Naive B cell (primary cell): ENCODE results near the gene RAB3GAP1. TPM values are rescaled to one million over a fixed set of nuclear protein-coding genes. Genes with fewer than 3 reads are reported as not detected.
"Not testable (repeated sequence)": the region's sequence is repeated elsewhere in the genome, so short reads cannot be mapped to it uniquely, and the experiment has no call there.

Experiments used
- ATAC-seq, 2 donors: fragments of 150-1000 bp; cut with Tn5 transposase; 2 replicates each; pipeline ENCODE4 v1.10.0; 2021; ENCODE audit warnings: low read depth in 2 of 2, mild to moderate bottlenecking in 2 of 2, moderate library complexity in 2 of 2
- DNase-seq: peaks from one replicate; pipeline ENCODE4 v3.0.0; 2022
- H3K27ac Mint-ChIP-seq, 6 donors: one replicate each; pipeline ENCODE4 v1.8.0; 2020 to 2022; ENCODE audit warnings: mild to moderate bottlenecking in 6 of 6, mixed read lengths in 6 of 6, moderate library complexity in 5 of 6, inconsistent platforms in 2 of 6
- H3K27me3 Mint-ChIP-seq, 3 donors: one replicate each; pipeline ENCODE4 v1.8.0; 2021 to 2022; ENCODE audit warnings: mixed read lengths in 3 of 3, mild to moderate bottlenecking in 1 of 3
- H3K36me3 Mint-ChIP-seq, 2 donors: one replicate each; pipeline ENCODE4 v1.8.0; 2020 to 2022; ENCODE audit warnings: mixed read lengths in 2 of 2, inconsistent platforms in 1 of 2, mild to moderate bottlenecking in 1 of 2
- H3K4me1 Mint-ChIP-seq, 3 donors: one replicate each; pipeline ENCODE4 v1.8.0; 2020 to 2022; ENCODE audit warnings: mixed read lengths in 3 of 3, inconsistent platforms in 1 of 3, mild to moderate bottlenecking in 1 of 3, moderate library complexity in 1 of 3
- H3K4me3 Mint-ChIP-seq, 8 donors: one replicate each; pipeline ENCODE4 v1.8.0; 2020 to 2022; ENCODE audit warnings: mild to moderate bottlenecking in 8 of 8, mixed read lengths in 8 of 8, moderate library complexity in 8 of 8, inconsistent platforms in 2 of 8
- H3K9me3 Mint-ChIP-seq, 7 donors: one replicate each; pipeline ENCODE4 v1.8.0; 2020 to 2022; ENCODE audit warnings: mixed read lengths in 7 of 7, mild to moderate bottlenecking in 5 of 7, inconsistent platforms in 2 of 7, moderate library complexity in 1 of 7
- polyA plus RNA-seq, 6 donors: library from polyadenylated mRNA; unstranded; fragments of 300-500 nt; fragmentation: Illumina TruSeq; gene quantifications; one replicate each; pipeline ENCODE4 v1.2.3, GENCODE V29; 2021; ENCODE audit warnings: low read depth in 6 of 6

The RAB3GAP1 gene
- polyA plus RNA-seq, 6 donors from 2014 or later, result 6.2 to 26.7 (median 22.5) TPM

DNA sequence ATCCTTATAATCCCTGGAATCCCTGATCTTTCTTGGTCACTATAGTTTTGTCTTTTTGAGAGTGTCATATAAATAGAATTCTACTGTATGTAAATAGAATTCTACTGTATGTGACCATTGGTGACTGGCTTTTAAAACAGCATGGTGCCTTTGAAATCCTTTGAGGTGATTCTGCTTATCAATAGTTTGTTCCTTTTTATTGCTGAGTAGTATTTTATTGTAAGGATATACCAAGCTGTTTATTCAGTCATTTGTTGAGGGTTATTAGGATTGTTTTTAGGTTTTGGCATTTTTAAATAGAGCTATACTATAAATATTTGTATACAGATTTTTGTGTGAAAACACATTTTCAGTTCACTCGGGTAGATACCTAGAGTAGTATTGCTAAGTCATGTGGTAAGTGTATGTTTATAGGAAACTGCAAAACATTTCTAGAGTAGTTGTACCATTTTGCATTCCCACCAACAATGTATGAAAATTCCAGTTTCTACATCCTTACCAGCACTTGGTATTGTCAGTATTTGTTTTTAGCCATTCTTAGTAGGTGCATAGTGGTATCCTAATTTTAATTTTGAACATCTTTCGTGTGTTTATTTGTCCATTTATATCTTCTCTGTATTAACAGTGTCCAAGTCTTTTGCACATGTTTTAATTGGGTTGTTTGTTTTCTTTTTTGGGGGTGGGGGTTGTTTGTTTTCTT is 45.6 kb downstream of the RAB3GAP1 start:
- H3K4me1 Mint-ChIP-seq, result peaks cover 5 to 6% (median 5%) of the 10 kb centered on the region in 3 donors
- no peaks in the 10 kb centered on the region for H3K27me3 Mint-ChIP-seq
- H3K27ac Mint-ChIP-seq, result peak overlapping the region in 2 of 6 donors; percentile 8 to 12
- no peak overlapping the region for H3K4me3 Mint-ChIP-seq
- no peak for ATAC-seq
- no peaks in the 10 kb centered on the region for H3K9me3 Mint-ChIP-seq
- DNase-seq, result no peak
- H3K36me3 Mint-ChIP-seq, result peaks cover 29 to 41% of the 10 kb centered on the region in 2 donors

DNA sequence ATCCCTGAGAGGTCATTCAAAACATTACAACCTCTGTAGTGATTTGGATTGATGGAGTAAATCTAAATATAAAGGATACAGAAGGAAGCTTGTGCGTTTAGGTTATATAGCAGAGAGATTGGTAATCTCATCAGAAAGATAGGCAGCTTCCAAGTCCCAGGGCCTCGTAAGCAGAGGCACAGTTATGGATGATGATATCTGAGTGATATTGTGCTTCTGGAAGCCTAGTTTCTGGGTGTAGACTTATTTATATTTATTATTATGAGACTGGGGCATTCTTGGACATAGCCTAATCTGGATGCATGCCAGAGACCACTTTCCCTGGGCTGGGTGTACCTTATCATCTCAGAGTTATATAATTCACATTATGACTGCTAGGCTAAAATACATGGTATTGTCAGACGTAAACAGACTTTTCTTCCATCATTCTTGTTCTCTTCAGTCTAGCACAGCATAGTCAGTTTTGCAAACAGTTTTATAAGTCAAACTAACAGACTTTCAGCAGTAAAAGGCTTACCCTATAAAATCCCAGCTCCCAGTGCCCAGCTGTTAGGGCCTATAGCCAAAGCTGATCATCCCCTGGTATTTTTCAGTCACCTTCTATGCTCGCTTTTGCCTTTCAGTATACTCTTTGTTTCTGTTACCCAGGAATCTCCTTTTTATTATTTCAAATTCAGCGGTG is 47.9 kb downstream of the RAB3GAP1 start:
- DNase-seq (no peak), ATAC-seq (no peak)
- H3K9me3 Mint-ChIP-seq, result peaks cover 0 to 8% (median 6%) of the 10 kb centered on the region in 7 donors
- H3K27me3 Mint-ChIP-seq, result no peaks in the 10 kb centered on the region
- H3K4me1 Mint-ChIP-seq, result peaks cover 5 to 6% (median 5%) of the 10 kb centered on the region in 3 donors
- H3K4me3 Mint-ChIP-seq, result no peak overlapping the region
- H3K36me3 Mint-ChIP-seq, result peaks cover 16 to 37% of the 10 kb centered on the region in 2 donors
- peak overlapping the region in 1 of 6 donors; percentile 50 for H3K27ac Mint-ChIP-seq

DNA sequence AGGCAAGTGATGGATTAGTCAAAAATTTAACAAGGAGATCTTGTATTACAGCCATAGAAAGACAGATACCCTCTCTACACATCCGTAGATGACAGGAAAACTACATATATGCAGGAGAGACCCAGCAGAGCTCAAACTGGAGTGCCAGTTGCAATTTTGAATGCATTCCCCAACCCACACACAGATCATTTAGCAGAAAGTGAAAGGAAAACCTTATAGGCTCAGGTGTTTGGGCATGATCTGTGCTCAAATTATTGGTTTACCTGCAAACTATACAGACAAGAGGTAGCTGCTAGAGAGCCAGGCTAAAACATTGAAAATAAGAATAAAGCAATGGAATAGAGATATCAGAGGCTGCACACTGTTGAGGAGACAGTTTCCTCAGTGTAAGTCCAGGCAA is 51.8 kb downstream of the RAB3GAP1 start:
- ATAC-seq (no peak), DNase-seq (no peak)
- Mint-ChIP-seq H3K36me3 (peaks cover 16 to 25% of the 10 kb centered on the region in 2 donors), H3K27me3 (no peaks in the 10 kb centered on the region), H3K4me3 (peak overlapping the region in 1 of 8 donors; percentile 12), H3K27ac (peak overlapping the region in 4 of 6 donors; percentile 18 to 72 (median 41)), H3K9me3 (peaks cover 0 to 16% (median 11%) of the 10 kb centered on the region in 7 donors), H3K4me1 (peaks cover 7 to 12% (median 8%) of the 10 kb centered on the region in 3 donors)

DNA sequence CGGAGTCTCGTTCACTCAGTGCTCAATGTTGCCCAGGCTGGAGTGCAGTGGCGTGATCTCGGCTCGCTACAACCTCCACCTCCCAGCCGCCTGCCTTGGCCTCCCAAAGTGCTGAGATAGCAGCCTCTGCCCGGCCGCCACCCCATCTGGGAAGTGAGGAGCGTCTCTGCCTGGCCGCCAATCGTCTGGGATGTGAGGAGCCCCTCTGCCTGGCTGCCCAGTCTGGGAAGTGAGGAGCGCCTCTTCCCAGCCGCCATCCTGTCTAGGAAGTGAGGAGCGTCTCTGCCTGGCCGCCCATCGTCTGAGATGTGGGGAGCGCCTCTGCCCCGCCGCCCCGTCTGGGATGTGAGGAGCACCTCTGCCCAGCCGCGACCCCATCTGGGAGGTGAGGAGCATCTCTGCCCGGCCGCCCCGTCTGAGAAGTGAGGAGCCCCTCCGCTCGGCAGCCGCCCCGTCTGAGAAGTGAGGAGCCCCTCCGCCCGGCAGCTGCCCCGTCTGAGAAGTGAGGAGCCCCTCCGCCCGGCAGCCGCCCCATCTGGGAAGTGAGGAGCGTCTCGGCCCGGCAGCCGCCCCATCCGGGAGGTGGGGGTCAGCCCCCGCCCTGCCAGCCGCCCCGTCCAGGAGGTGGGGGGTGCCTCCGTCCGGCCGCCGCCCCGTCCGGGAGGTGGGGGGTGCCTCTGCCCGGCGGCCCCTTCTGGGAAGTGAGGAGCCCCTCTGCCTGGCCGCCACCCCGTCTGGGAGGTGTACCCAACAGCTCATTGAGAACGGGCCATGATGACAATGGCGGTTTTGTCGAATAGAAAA is 53.6 kb downstream of the RAB3GAP1 start:
- H3K36me3 Mint-ChIP-seq, result peaks cover 21 to 23% of the 10 kb centered on the region in 2 donors
- DNase-seq, H3K4me3 Mint-ChIP-seq, ATAC-seq, H3K27me3 Mint-ChIP-seq, H3K27ac Mint-ChIP-seq: not testable (repeated sequence)
- H3K9me3 Mint-ChIP-seq, result peaks cover 0 to 16% (median 11%) of the 10 kb centered on the region in 7 donors
- peaks cover 4 to 11% (median 9%) of the 10 kb centered on the region in 3 donors for H3K4me1 Mint-ChIP-seq

DNA sequence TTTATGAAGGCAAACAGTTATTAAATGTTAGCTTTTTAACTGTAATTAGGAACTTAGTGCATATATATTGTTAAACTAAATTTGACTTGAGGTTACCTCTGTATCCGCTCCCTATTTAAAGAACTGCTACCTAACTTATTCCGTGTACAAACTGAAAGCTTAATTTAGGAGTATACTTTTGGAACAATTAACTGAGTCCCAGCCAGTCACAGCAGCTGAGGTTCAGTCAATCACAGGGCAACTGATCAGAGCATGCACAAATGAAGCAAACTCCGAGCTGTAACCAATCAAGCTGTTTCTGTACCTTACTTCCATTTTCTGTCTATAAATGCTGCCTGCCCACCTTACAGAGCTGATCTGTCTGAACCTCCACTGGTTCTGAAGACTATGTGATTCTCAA is 61.2 kb downstream of the RAB3GAP1 start:
- DNase-seq (no peak), ATAC-seq (no peak)
- no peak overlapping the region for H3K4me3 Mint-ChIP-seq
- H3K27ac Mint-ChIP-seq, result peak overlapping the region in 1 of 6 donors; percentile 57
- H3K9me3 Mint-ChIP-seq, result peaks cover 7 to 13% (median 10%) of the 10 kb centered on the region in 7 donors
- no peaks in the 10 kb centered on the region for H3K27me3 Mint-ChIP-seq
- peaks cover 14 to 16% of the 10 kb centered on the region in 2 donors for H3K36me3 Mint-ChIP-seq
- peaks cover 7 to 10% (median 9%) of the 10 kb centered on the region in 3 donors for H3K4me1 Mint-ChIP-seq

DNA sequence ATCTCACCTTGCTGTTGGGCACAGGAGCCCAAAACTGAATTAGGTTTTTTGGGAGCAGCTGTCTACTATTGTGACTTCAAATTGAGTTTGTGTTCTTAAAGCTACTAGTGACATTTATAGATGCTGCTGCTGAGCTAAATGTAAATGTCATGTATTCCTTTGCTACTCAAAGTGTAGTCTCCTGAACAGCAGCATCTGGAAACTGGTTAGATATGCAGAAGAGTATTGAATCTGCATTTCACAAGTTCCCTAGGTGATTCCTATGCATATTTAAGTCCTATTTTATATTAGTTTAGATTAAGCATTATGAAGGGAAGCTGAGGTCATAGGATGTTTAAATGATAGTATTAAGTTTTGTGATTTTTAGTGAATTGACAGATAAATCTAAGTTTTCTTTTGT is 67.5 kb downstream of the RAB3GAP1 start:
- ATAC-seq (no peak), DNase-seq (no peak)
- Mint-ChIP-seq H3K27ac (peak overlapping the region in 3 of 6 donors; percentile 7 to 92 (median 65)), H3K27me3 (no peaks in the 10 kb centered on the region), H3K4me1 (peaks cover 0 to 8% (median 4%) of the 10 kb centered on the region in 3 donors), H3K9me3 (peaks cover 8 to 20% (median 10%) of the 10 kb centered on the region in 7 donors), H3K36me3 (peaks cover 12 to 27% of the 10 kb centered on the region in 2 donors), H3K4me3 (no peak overlapping the region)

DNA sequence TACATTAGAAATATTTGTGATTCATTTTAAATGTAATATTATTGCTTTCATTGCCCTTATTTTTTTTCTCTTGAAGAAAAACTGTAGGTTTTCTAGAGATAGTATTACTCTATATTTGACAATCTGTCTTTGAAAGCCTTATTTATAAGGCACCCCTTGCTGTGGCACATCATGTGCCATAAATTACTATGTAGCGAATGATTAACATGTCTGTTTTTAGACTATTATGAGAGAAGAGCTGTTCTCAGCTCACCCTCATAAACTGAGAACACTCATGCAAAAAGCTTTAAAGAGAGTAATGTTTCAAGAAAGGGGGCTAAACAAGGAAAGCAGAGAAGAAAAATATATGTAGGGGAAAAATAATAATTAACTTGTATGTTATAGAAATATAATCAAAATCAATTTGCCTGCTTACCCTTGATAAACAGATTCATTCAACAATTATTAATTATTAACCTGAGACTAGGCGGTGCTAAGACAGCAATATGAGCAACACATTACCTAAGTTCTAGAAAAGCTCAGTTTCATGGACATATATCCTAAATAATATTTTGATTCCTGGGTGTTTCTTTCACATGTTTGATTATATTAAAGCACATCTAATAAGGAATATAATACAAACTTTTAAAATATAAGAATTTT is 69.0 kb downstream of the RAB3GAP1 start:
- no peak overlapping the region for H3K27ac Mint-ChIP-seq
- H3K36me3 Mint-ChIP-seq, result peaks cover 14 to 27% of the 10 kb centered on the region in 2 donors

DNA sequence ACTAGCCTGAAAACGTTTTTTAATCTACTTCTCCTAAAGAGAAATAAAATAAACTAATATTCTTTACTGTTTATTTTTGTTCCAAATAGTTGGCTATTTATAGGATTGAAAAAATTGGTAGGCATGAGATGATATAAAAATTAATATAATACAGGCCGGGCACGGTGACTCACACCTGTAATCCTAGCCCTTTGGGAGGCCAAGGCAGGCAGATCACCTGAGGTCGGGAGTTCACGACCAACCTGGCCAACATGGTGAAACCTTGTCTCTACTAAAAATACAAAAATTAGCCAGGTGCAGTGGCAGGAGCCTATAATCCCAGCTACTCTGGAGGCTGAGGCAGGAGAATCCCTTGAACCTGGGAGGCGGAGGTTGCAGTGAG is 69.6 kb downstream of the RAB3GAP1 start:
- ATAC-seq, H3K27ac Mint-ChIP-seq: not testable (repeated sequence)

More for the DNA sequence above, 69.0 kb downstream of the RAB3GAP1 start:
- DNase-seq (no peak), ATAC-seq (no peak)
- H3K4me3 Mint-ChIP-seq, result no peak overlapping the region
- peaks cover 0 to 8% (median 4%) of the 10 kb centered on the region in 3 donors for H3K4me1 Mint-ChIP-seq
- H3K9me3 Mint-ChIP-seq, result peaks cover 8 to 20% (median 10%) of the 10 kb centered on the region in 7 donors
- H3K27me3 Mint-ChIP-seq, result no peaks in the 10 kb centered on the region

DNA sequence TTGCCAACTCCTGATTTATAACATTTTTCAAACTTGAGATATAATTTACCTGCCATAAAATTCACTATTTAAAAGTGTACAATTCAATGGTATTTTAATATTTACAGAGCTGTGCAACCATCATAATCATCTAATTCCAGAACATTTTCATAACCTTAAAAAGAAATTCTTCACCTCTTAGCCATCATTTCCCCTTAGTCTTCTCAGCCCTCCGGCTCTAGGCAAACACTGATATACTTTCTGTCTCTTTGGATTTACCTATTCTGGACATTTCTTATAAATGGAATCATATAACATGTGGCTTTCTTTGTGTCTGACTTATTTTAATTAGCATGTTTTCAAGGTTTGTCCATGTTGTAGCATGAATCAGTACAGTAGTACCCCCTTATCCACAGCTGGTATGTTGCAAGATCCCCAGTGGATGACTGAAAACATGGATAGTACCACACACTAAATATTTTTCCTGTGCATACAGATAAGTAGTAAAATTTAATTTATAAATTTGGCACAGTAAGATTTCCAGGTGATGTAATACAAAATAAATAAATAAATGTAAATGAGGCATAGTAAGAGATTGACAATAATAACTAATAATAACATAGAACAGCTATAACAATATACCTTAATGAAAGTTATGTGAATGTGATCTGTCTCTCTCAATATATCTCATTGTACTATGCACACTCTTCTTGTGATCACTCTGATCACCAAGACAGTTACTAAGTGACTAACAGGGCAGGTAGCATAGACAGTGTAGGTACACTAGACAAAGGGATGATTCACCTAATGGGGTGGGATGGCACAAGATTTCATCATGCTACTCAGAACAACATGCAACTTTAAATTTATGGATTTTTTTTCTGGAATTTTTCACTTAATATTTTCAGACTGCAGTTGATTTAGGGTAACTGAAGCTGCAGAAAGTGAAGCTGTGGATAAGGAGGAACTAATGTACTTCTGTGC is 73.1 kb downstream of the RAB3GAP1 start:
- Mint-ChIP-seq H3K4me1 (no peaks in the 10 kb centered on the region), H3K27ac (no peak overlapping the region), H3K27me3 (no peaks in the 10 kb centered on the region), H3K9me3 (no peaks in the 10 kb centered on the region), H3K36me3 (peaks cover 19 to 22% of the 10 kb centered on the region in 2 donors), H3K4me3 (no peak overlapping the region)
- ATAC-seq (no peak), DNase-seq (no peak)

More for the DNA sequence above, 69.6 kb downstream of the RAB3GAP1 start:
- not testable (repeated sequence) for H3K4me1 Mint-ChIP-seq, H3K4me3 Mint-ChIP-seq, H3K27me3 Mint-ChIP-seq, DNase-seq
- peaks cover 8 to 20% (median 10%) of the 10 kb centered on the region in 7 donors for H3K9me3 Mint-ChIP-seq
- peaks cover 14 to 27% of the 10 kb centered on the region in 2 donors for H3K36me3 Mint-ChIP-seq

DNA sequence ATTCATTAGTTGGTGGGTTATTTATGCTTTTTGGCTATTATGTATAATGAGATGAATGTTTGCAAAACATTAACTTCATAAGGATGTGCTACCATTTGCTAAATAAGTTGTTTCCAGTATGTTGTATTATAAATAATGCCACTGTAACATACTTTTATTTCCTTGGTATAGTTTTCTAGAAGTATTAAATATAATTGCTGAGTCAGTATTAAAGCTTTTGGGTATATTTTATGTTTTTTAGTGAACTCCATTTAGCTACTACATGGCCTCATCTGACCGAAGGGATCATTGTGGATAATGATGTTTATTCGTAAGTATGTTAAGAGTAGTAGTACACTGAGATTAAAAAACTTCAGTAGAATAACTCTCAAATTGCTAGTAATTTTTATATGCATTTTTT is 73.8 kb downstream of the RAB3GAP1 start:
- no peak for ATAC-seq
- peaks cover 21 to 23% of the 10 kb centered on the region in 2 donors for H3K36me3 Mint-ChIP-seq
- no peak overlapping the region for H3K27ac Mint-ChIP-seq
- H3K4me1 Mint-ChIP-seq, result peaks cover 0 to 4% (median 0%) of the 10 kb centered on the region in 3 donors
- H3K9me3 Mint-ChIP-seq, result no peaks in the 10 kb centered on the region
- H3K27me3 Mint-ChIP-seq, result no peaks in the 10 kb centered on the region
- H3K4me3 Mint-ChIP-seq, result no peak overlapping the region
- no peak for DNase-seq

DNA sequence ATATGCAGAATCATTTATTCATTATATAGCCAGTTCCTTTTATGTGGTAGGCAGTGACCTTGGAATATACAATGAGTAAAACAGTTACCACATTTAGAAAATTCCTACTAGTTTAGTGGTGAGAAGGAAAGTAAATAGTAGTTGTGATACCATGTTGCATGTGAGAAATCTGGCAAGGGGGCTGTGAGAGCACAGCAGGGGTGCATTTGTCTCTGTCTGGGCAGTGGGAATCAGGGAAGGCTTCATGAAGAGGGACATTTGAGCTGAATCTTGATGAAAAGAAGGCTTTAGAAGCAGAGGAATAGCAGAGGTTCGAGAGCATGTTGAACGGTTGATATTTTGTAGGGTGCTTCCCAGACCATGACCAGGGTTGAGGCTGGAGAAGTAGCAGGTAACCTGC is 78.7 kb downstream of the RAB3GAP1 start:
- H3K27me3 Mint-ChIP-seq, result no peaks in the 10 kb centered on the region
- H3K27ac Mint-ChIP-seq, result peak overlapping the region in 3 of 6 donors; percentile 38 to 80 (median 74)
- ATAC-seq (no peak), DNase-seq (no peak)
- peaks cover 20 to 31% of the 10 kb centered on the region in 2 donors for H3K36me3 Mint-ChIP-seq
- peaks cover 0 to 4% (median 0%) of the 10 kb centered on the region in 3 donors for H3K4me1 Mint-ChIP-seq
- no peaks in the 10 kb centered on the region for H3K9me3 Mint-ChIP-seq
- no peak overlapping the region for H3K4me3 Mint-ChIP-seq

DNA sequence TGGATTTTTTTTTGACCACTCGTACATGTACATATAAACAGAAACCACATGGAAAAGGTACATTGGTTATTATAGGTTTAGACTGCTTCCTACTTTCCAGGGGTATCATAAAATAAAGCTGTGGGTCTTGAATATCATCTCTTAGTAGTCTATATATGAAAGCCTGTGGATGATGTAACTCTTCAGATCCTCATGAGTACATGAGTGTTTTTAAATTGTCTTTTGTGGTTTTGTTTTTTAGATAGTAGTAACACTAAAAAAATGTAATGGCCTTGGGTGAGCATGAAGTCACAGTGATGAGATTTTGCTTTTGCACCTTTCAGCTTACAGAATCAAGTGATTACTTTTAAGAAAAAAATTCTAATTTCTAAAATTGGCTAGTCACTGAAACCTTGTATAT is 80.2 kb downstream of the RAB3GAP1 start:
- peaks cover 0 to 4% (median 0%) of the 10 kb centered on the region in 3 donors for H3K4me1 Mint-ChIP-seq
- H3K9me3 Mint-ChIP-seq, result no peaks in the 10 kb centered on the region
- no peak overlapping the region for H3K27ac Mint-ChIP-seq
- ATAC-seq (no peak), DNase-seq (no peak)
- no peaks in the 10 kb centered on the region for H3K27me3 Mint-ChIP-seq
- H3K4me3 Mint-ChIP-seq, result no peak overlapping the region
- H3K36me3 Mint-ChIP-seq, result peaks cover 27% of the 10 kb centered on the region in 2 donors
